Upper lobe of left lung (tissue), 6 donors: Measurements from ENCODE around the gene METTL4. TPM values are rescaled to one million over a fixed set of nuclear protein-coding genes. Genes with fewer than 3 reads are reported as not detected.

Source experiments
- ATAC-seq, 2 donors: fragments of 200-7000 bp; cut with Tn5 transposase; one replicate each; pipeline ENCODE4 v1.9.1; 2022; ENCODE audit warnings: mild to moderate bottlenecking in 2 of 2, moderate library complexity in 2 of 2; ENCODE audit not compliant: low FRiP score in 2 of 2
- DNase-seq, 2 donors: peaks; one replicate each; pipeline ENCODE4 v3.0.0-alpha.2; 2019 to 2020
- H3K27ac ChIP-seq, 4 donors: fragments of 200-600 bp; sonication (generic); one replicate each; pipeline ENCODE4 v1.5.1; 2016 to 2019
- H3K27me3 ChIP-seq, 4 donors: fragments of 200-600 bp; sonication (generic); one replicate each; pipeline ENCODE4 v1.5.1; 2017 to 2019
- H3K36me3 ChIP-seq, 4 donors: fragments of 200-600 bp; sonication (generic); one replicate each; pipeline ENCODE4 v1.5.1; 2016 to 2019
- H3K4me1 ChIP-seq, 4 donors: fragments of 200-600 bp; sonication (generic); one replicate each; pipeline ENCODE4 v1.5.1; 2018 to 2019
- H3K4me3 ChIP-seq, 4 donors: fragments of 200-600 bp; sonication (generic); one replicate each; pipeline ENCODE4 v1.5.1; 2017 to 2019; ENCODE audit warnings: mild to moderate bottlenecking in 2 of 4, moderate library complexity in 1 of 4
- H3K9me3 ChIP-seq, 4 donors: fragments of 200-600 bp; sonication (generic); one replicate each; pipeline ENCODE4 v1.5.1; 2018 to 2019
- CTCF ChIP-seq, 6 experiments: fragments of 450-650 bp in 4 of 6; fragments of 200-600 bp in 2 of 6; sonication (generic) in 2 of 6; IDR thresholded peaks; one replicate each; pipeline ENCODE4 v1.5.1; 2016 to 2019; ENCODE audit warnings: antibody characterized with exemption in 6 of 6
- EP300 ChIP-seq, 4 donors: sonication (generic); formaldehyde crosslinking; IDR thresholded peaks; one replicate each; pipeline ENCODE4 v1.5.1; 2017; ENCODE audit warnings: antibody characterized with exemption in 4 of 4, control low read depth in 2 of 4
- POLR2A ChIP-seq, 4 donors: fragments of 450-650 bp; IDR thresholded peaks; one replicate each; pipeline ENCODE4 v1.5.1; 2016 to 2017; ENCODE audit warnings: antibody characterized with exemption in 4 of 4, mild to moderate bottlenecking in 2 of 4
- POLR2AphosphoS5 ChIP-seq, 2 donors: sonication (generic); formaldehyde crosslinking; IDR thresholded peaks; one replicate each; pipeline ENCODE4 v1.5.1; 2017; ENCODE audit warnings: antibody characterized with exemption in 2 of 2
- WGBS, 2 donors: methylation state at CpG; one replicate each; pipeline ENCODE4 v1.1.5; 2017 to 2018; 5-methylcytosine and 5-hydroxymethylcytosine counted together
- total RNA-seq, 6 donors: library from RNA; depleted of rRNA in 4 of 6; stranded (reverse); fragments of >200 nt in 4 of 6; gene quantifications; one replicate each; pipeline versions ENCODE4 v1.1.0 to v1.2.1, GENCODE V29; 2016 to 2021
- donor health status: DM: no; HTN: no; CAD: no; lungs with moderate emphysema.
- donor health status: DM: no; HTN: yes; CAD: no; lungs with severe emphysema.

Gene METTL4
- total RNA-seq, 6 donors from 2014 or later = 2.7 to 11.2 (median 4.8) TPM

DNA sequence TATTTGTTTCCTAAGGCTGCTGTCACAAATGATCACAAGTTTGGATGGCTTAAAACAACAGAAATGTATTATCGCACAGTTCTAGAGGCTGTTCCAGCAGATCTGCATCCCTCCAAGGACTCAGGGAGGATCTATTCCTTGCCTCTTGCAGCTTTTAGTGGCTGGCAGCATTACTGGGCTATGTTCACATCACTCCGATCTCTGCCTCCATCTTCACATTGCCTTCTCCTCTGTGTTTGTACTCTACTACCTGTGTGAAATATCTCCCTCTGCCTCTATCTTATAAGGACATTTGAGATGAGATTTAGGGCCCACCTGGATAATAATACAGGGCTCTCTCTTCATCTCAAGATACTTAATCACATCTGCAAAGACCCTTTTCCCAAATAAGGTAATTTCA is 19.0 kb upstream of the METTL4 start:
- no peak for TF ChIP-seq POLR2AphosphoS5 (IDR thresholded peaks at IDR 0.05)
- no peak for TF ChIP-seq CTCF (IDR thresholded peaks at IDR 0.05)
- TF ChIP-seq EP300 (IDR thresholded peaks at IDR 0.05) = no peak
- no peak for TF ChIP-seq POLR2A (IDR thresholded peaks at IDR 0.05)
- DNase-seq (no peak), ATAC-seq (no peak)
- Histone ChIP-seq H3K9me3 (no peaks in the 10 kb centered on the region), H3K36me3 (no peaks in the 10 kb centered on the region), H3K27me3 (no peaks in the 10 kb centered on the region), H3K27ac (no peak overlapping the region), H3K4me1 (no peaks in the 10 kb centered on the region), H3K4me3 (no peak overlapping the region)
- 97 to 100% methylated on average over 2 of the region's 2 CpGs for WGBS, 2 donors

- no peaks in the 10 kb centered on the region for H3K27me3 ChIP-seq
- WGBS, 2 donors = 84 to 87% methylated on average over 3 of the region's 3 CpGs
- no peak for DNase-seq
- no peak overlapping the region for H3K4me3 ChIP-seq
- H3K27ac ChIP-seq = no peak overlapping the region
- H3K36me3 ChIP-seq = no peaks in the 10 kb centered on the region
- no peaks in the 10 kb centered on the region for H3K4me1 ChIP-seq
- TF ChIP-seq CTCF (IDR thresholded peaks at IDR 0.05) (no peak), POLR2A (IDR thresholded peaks at IDR 0.05) (no peak), POLR2AphosphoS5 (IDR thresholded peaks at IDR 0.05) (no peak), EP300 (IDR thresholded peaks at IDR 0.05) (no peak)
- ATAC-seq = no peak
- H3K9me3 ChIP-seq = no peaks in the 10 kb centered on the region
Measured at GRCh38 chr18:2589345-2590068, 18.2 kb upstream of the METTL4 start.

- no peaks in the 10 kb centered on the region for H3K9me3 ChIP-seq
- ATAC-seq (peak in 1 of 2 donors; percentile 63), DNase-seq (no peak)
- no peaks in the 10 kb centered on the region for H3K27me3 ChIP-seq
- no peak for TF ChIP-seq CTCF (IDR thresholded peaks at IDR 0.05)
- no peak for TF ChIP-seq POLR2AphosphoS5 (IDR thresholded peaks at IDR 0.05)
- no peak for TF ChIP-seq POLR2A (IDR thresholded peaks at IDR 0.05)
- no peak for TF ChIP-seq EP300 (IDR thresholded peaks at IDR 0.05)
- 82 to 86% methylated on average over 5 of the region's 5 CpGs for WGBS, 2 donors
- no peaks in the 10 kb centered on the region for H3K36me3 ChIP-seq
- H3K4me3 ChIP-seq = no peak overlapping the region
- no peak overlapping the region for H3K27ac ChIP-seq
- no peaks in the 10 kb centered on the region for H3K4me1 ChIP-seq
Measured at GRCh38 chr18:2588666-2589344, 17.5 kb upstream of the METTL4 start.

- no peak for TF ChIP-seq POLR2AphosphoS5 (IDR thresholded peaks at IDR 0.05)
- no peak for TF ChIP-seq EP300 (IDR thresholded peaks at IDR 0.05)
- TF ChIP-seq POLR2A (IDR thresholded peaks at IDR 0.05) = no peak
- no peak for TF ChIP-seq CTCF (IDR thresholded peaks at IDR 0.05)
- no peak for DNase-seq
- WGBS, 2 donors = 95 to 100% methylated on average over 3 of the region's 3 CpGs
- Histone ChIP-seq H3K9me3 (no peaks in the 10 kb centered on the region), H3K36me3 (no peaks in the 10 kb centered on the region), H3K4me3 (no peak overlapping the region), H3K4me1 (no peaks in the 10 kb centered on the region), H3K27ac (no peak overlapping the region), H3K27me3 (no peaks in the 10 kb centered on the region)
- ATAC-seq = no peak
Measured at GRCh38 chr18:2587788-2588187, 16.5 kb upstream of the METTL4 start.
